GM18868 (cell line): ENCODE measurements around the gene PLEKHM2.

Experiments used
- ATAC-seq: cut with Tn5 transposase; IDR thresholded peaks from one replicate; pipeline ENCODE4 v1.9.1; 2021; ENCODE audit warnings: mild to moderate bottlenecking, moderate library complexity; ENCODE audit not compliant: unreplicated experiment

Gene PLEKHM2

DNA sequence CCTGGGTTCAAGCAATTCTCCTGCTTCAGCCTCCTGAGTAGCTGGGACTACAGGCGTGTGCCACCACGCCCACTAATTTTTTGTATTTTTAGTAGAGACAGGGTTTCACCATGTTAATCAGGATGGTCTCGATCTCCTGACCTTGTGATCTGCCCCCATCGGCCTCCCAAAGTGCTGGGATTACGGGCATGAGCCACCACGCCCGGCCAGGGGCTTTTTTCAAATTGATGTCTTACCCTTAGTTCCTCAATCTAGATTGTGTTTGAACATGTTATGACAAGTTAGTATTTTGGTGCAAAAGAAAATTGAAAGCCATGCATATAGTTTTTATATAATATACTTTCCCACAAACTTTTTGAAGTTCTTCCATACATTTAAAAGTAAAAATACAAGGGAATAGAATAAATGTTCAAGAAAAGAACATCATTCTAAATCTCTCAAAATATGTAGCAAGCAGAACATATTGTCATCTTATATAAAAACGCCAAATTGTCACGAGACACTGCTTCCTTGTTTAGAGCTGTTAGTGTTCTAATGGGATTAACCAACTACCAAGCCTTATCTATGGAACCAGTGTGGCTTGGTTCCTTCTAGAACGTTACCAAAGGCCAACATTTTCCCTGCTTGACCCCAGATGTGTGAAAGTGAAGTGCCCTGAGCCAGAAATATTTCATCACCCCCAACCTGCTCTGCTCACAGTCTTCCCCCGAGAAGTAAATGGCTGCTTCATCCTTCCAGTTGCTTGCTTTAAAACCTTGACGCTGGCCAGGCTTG is 9.5 kb upstream of the PLEKHM2 start:
- no peak for ATAC-seq

DNA sequence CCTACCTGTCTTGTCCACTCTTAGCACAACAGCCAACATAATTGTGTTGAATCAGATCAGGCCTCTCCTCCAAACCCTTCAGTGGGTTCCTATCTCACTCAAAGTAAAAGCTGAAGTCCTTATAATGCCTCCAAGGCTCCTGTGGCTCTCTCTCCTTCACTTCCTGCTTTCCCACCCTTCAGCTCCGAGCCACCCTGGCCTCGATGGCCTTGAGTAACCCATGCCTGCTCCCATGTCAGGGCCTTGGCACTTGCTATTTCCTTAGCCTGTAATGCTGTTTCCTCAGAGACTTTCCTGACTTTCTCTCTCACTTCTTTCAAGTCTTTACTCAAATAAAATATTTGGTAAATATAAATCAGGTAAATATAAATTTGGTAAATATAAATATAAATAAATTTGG is 8.1 kb upstream of the PLEKHM2 start:
- ATAC-seq, result no peak

DNA sequence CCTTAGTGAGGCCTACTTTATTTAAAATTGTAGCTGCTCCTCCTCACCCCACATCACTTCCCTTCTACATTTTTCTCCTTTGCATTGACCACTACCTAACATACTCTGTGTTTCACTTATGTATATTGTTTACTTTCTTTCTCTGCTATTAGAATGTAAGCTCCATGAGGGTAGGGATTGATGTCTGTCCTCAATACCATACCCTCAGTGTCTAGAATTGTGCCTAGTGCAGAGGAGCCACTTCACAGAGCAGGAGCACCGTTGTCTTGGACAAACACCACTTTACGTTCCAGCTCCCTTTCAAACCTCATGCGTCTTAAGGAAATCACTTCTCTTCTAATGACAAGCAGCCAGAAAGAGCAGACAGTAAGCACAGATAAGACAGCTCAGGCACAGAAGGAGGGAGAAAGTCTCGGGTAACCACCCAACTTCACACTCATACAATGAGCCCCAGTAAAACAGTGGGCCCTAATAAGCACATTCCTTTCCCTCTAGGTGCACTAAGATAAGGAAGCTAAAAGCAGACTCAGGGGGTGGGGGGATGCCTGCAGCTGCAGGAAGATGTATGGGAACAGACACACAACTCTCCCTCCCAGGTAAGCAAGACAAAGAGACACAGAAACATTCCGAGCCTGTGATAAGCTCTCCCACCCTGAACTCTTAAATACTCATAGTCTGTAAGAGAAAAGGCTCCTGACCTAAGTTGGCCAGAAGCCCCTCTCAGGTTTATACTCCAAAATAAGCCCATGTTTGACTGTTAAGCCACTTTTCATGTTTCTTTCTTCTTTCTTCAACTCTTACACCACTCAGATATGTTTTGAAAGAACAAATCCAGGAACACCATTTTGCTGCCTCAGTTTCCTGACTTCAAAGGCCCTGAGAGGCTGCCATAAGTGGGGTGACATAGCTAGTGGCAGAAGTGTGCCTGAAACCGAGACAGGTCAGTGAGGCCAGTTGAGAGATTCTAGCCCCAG is 7.1 kb upstream of the PLEKHM2 start:
- no peak for ATAC-seq

DNA sequence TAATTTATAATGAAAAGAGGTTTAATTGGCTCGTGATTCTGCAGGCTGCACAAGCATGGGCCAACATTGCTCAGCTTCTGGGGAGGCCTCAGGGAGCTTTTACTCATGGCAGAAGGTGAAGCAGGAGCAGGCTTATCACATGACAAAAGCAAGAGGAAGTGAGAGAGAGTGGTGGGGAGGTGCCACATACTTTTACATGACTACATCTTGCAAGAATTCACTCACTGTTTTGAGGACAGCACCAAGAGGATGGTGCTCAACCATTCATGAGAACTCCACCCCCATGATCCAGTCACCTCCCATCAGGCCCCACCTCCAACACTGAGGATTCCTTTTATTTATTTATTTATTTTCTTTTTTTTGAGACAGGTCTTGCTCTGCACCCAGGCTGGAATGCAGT is 5.5 kb upstream of the PLEKHM2 start:
- ATAC-seq, result no peak

DNA sequence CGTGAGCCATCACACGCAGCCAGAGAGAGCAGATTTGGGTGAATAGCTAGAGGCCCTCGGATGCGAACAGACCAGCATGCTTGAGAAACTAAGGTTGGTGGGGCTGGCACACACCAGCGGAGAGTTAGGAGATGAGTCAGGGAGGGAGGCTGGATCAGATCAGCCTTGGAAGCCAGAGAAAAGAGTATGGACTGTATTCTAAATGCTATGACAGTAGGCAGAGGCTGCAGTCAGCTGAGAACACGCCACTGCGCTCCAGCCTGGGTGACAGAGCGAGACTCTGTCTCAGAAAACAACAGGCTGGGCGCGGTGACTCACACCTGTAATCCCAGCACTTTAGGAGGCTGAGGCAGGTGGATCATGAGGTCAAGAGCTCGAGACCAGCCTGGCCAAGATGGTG is 4.0 kb upstream of the PLEKHM2 start:
- ATAC-seq, result no peak

DNA sequence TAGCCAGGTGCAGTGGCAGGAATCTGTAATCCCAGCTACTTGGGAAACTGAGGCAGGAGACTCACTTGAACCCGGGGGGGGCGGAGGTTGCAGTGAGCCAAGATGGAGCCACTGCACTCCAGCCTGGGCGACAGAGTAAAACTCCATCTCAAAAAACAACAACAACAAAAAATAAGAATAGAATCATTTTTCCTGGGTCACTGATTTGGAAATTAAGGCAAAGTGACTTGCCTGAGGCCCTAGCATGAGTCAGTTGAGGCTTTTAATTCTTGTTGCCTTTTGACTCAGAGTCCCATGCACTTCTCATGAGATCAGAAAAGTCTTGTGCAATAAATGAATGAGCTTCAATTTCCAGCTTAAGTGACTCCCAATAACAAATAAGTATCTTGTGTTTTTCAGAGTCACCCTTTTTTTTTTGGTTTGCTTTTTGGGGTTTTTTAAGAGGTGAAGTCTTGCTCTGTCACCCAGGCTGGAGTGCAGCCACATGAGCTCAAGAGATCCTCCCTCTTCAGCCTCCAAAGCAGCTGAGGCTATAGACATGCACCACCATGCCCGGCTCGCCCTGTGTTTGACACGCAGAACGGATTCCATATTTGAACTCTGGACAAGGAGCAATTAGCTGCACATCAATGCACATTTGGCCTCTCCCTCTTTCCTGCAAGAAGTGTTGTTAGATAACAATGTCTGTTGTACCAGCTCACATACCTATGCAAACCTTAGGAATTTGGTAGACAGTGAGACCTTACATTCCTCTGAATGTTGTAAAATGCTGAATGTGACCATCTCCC is 3.4 kb upstream of the PLEKHM2 start:
- ATAC-seq, result no peak

DNA sequence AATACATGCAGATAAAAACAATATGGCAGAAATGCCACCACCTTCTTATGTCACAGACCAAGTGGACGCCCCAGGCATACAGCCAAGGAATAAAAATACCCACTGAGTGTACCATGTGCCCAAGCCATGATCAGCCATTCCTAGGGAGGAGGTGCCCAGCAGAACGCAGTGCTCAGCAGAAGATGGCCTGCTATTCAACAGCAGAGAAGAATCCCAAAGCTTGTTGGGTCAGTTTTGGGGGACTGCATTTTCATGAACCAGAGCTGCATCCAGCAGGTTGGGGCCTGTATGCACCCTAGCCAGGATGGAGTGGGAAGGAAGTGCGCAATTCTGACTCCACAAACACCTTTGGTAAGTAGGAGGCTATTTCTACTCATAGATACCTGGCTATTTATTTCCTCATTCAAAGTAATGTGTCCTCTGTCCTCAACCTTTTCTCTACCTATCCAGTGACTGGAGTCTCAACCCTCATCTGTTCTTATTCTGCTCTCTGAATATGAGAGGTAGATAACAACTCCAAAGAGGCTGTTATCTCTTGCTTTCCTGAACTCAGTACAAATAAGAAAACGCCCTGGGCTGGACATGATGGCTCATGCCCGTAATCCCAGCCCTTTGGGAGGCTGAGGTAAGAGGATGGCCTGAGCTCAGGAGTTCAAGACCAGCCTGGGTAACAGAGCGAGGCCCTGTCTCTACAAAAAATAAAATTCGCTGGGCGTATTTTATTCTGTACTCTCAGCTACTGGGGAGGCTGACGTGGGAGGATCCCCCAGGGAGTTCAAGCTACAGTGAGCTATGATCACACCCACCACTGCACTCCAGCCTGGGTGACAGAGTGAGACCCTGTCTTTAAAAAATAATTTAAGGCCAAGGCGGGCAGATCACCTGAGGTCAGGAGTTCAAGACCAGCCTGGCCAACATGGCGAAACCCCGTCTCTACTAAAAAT is 2.5 kb upstream of the PLEKHM2 start:
- no peak for ATAC-seq

DNA sequence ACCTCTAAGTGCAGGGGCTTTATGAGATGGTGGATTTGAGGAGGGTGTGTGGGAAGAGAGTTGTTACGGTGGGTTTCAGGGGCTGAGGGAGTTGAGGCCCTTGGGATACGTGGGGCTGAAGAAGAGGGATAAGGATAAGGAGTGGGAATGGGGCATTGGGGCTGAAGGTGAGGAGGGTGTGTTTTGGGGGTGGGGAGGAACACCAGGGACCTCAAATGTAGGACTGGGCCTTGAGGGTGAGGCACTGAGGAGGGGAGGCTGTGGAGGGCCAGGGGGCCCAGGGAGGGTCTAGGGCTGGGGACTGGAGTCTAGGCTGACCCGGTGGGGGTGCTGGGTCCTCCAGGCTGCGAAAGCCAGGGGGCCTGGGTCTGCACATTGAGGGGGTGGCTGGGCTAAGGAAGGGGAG is 1.2 kb upstream of the PLEKHM2 start:
- no peak for ATAC-seq

DNA sequence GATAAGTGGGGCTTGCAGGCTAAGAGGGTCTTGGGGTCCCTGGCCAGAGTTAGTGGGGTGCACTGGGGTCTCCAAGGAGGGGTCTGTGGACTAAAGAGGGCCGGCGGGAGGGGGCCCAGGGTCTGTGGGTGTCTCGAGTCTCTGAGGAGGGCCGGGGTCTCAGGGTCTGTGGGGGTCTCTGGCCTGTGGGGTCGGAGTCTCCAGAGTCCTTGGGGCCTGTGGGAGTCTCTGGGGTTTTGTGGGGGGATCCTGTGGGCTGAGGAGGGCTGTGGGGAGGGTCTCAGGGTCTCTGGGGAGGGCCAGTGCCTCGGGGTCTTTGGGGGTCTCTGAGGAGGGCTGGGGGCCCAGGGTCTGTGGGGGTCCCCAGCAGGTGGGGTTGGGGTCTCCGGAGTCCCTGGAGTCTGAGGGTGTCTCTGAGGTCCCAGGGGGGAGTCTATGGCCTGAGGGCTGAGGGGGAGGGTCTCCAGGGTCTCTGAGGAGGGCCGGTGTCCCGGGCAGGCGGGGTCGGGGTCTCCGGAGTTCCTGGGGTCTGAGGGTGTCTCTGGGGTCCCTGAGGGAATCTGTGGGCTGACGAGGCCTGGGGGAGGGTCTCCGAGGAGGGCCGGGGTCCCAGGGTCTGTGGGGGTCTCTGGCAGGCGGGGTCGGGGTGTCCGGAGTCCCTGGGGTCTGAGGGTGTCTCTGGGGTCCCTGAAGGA is 628 bp upstream of the PLEKHM2 start:
- no peak for ATAC-seq

DNA sequence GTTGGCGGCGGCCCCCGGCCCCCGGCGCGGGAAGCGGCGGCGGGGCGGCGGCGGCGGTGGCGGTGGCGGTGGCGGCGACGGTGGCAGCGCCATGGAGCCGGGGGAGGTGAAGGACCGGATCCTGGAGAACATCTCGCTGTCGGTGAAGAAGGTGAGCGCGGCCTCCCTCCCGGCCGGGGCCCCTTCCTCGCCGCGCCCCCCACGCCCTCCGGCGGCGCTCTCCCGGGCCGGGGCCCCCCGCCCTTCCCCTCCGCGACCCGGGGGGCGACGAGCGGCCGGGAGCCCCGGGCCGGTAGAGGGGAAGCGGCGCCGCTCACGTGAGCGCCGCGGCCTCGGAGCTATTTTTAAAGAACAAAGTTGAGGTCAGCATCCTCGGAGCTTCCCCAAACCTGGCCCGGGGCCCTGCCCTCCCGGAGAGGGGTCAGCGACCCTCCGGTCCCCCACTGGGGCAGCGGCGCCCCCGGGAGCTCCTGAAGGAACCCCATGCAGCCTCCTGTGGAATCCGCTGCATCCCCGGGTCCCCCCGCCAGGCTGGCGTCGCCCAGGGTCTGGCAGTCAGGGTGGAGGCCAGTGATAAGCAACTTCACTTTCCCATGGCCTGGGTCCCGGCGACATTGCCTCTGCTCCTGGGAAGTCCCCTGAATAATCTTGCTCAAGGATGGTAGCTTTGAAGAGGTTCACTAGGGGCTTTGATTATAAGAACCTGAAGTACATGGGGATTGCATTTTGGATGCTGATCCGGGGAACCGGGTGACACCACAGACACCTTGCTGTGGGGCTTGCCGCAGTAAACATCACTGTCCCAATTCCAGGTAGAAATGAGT is 560 bp downstream of the PLEKHM2 start:
- peak; percentile 24 for ATAC-seq

DNA sequence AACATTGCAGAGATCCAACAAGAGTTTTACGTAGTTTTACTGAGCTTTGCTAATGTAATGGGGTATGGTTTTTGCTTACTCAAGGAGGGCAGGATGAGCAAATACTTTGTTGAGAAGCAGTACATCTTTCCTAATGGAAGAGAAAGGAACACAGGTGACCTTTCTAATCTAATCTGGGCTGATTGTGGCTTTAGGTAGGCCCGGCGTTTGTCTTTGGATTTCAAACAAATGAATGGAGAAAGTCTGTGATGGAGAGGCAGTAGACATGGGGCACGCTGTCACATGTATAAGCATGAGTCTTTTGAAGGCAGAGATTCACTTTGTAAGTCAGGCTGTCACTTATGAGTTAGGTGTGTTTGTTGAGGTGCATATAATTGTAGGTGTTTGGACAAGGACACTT is 1.7 kb downstream of the PLEKHM2 start:
- ATAC-seq, result no peak

DNA sequence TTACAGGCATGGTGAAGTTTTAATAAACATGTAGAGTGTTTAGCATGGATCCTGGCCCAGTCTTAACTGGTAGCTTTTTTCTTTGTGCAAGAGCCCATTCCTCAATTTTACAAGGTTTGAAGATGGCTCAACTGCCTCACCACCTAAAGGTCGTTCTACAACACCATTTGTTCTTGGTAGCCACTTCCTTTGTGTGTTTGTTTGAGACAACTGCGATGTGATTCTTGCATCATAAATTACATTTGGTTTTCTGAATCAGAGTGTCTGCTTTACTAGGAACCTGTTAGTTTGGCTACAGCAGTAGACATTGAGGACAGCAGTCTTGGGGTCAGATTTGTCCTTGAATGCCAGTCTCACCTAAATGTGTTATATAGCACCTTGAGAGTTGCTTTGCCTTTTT is 3.3 kb downstream of the PLEKHM2 start:
- ATAC-seq, result no peak

DNA sequence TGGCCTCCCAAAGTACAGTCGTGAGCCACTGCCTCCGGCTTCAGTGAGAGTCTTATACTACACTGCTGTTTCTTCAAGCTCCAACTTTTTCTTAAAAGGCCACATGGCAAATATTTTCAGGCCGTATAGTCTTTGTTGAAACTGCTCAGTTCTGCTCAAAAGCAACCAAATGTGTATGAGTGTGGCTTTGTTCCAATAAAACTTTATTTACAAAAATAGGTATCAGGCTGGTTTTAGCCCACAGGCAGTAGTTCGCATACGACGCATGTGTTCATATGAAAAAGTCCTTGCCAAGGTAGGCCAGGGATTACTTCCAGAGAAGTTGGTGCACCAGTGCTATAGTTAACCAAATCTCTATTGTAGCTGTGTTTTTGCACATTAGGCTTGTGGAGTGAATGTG is 6.2 kb downstream of the PLEKHM2 start:
- no peak for ATAC-seq

DNA sequence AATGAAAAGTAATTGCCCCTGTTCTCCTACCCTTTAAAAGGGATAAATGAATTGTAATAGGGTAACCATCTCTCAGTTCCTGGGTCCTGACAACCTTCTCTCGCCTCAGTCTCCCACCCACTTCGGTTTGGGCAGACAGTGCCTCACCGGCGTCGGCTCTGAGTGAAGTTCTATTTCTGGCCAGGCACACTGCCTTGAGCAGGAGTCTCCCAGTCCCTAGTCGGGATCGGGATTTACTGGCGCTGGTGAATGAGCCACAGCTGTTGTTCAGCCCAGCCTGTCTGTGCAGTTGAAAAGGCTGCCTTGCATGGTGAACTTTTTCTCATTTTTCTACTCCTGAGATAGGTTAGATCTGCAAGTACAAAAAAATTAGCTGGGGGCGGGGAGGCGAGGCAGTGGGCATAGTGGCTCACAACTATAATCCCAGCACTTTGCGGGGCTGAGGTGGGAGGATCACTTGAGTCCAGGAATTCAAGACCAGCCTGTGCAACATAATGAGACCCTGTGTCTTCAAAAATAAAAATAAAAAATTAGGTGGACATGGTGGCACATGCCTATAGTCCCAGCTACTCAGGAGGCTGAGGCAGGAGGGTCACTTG is 7.4 kb downstream of the PLEKHM2 start:
- ATAC-seq, result no peak

DNA sequence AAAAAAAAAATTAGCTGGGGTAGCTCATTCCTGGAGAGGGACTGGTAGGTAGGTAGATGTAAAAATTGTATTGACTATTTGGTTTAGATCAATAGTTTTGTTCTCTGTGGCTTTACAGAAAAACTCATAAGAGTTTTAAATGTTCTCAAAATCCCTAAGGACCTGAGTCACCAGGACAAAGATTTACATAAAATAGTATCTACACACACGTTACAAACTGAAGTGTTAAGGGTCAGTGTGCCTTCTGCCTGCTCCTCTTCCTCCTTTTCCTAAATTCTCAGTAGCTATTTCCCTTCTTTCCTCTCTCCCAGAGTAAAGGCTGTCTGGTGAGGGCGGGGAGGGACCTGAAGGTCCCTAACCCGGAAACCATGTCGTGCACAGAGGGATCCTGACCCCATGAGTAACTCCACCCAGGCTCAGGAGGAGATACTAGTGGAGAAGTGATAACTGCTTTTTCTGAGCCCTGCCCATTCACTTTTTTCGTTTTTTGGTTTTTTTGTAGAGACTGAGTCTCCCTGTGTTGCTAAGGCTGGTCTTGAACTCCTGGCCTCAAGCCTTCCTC is 8.1 kb downstream of the PLEKHM2 start:
- no peak for ATAC-seq

DNA sequence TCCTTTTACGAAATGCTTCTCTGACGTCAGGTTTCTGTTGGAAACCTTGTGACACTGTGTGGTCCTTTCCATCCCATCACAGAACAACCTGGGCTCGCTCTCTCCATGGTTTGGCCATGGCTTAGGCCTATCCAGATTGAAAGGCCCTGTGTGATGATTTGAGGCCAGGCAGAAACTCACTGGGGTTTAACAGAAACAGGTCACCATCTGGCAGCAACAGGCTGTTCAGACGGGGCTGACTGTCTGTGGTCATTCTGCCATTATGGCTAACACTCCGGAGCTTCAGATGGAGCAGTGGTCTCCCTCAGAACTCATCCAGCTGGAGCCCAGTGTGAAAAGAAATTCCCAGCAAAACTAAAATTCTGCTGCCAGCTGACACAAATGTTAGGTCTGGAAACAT is 9.3 kb downstream of the PLEKHM2 start:
- no peak for ATAC-seq

DNA sequence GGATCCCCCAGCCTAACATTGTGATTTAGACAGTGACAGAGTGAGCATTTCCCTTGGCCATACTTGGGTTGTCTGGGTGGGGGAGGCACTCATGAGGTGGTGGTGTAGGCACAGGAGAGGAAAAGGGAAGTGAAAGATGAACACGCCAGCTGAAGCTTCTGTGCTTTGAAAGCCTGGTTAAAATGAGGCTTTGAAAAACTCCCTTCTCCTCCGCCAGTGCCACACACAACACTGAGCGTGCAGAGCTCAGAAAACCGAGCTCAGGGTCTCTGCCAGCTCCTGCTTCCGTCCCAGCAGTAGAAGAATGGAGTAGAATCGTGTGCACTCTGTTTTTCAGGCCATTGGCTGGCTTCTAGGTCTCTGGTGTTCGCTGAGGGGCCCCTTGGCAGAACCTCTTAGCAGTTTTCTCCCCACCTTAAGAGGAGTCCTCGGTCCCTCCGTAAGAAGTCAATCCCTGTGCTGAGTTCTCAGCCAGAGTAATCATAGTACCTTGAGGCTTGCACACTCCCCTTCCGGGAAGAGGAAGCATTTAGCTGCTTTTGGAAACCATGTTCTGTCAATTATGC is 12.9 kb downstream of the PLEKHM2 start:
- ATAC-seq, result peak; percentile 93

DNA sequence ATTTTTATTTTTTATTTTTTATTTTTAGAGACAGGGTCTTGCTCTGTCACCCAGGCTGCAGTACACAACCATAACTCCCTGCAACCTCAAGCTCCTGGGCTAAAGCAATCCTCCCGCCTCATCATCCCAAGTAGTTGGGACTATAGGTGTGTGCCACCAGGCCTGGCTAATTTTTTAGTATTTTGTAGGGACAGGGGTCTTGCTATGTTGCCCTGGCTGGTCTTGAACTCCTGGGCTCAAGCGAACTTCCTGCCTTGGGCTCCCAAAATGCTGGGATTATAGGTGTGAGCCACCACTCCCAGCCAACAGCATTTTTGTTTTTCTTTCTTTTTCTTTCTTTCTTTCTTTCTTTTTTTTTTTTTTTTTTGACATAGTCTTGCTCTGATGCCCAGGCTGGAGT is 14.1 kb downstream of the PLEKHM2 start:
- no peak for ATAC-seq
